Gastrocnemius medialis (tissue), 4 donors: ENCODE results near the gene OSGIN1. TPM values are rescaled to one million over a fixed set of nuclear protein-coding genes. Genes with fewer than 3 reads are reported as not detected.

Experiments used
- ATAC-seq, 2 donors: fragments of 150-250 bp; one replicate each; pipeline ENCODE4 v1.9.1; 2016
- DNase-seq, 2 donors: peaks; one replicate each; pipeline ENCODE4 v3.0.0-alpha.2; 2019
- H3K27ac ChIP-seq, 4 donors: fragments of 200-600 bp; sonication (generic); 1 replicate in 1 of 4; 2 replicates in 3 of 4; pipeline ENCODE4 v1.5.1; 2016 to 2018; ENCODE audit warnings: mild to moderate bottlenecking in 2 of 4, moderate library complexity in 1 of 4
- H3K27me3 ChIP-seq, 3 donors: fragments of 200-600 bp; sonication (generic) in 2 of 3; 1 replicate in 1 of 3; 2 replicates in 2 of 3; pipeline versions ENCODE4 v1.5.1 to v1.6.0; 2016 to 2019; ENCODE audit warnings: mild to moderate bottlenecking in 1 of 3, moderate library complexity in 1 of 3
- H3K36me3 ChIP-seq, 2 donors: fragments of 200-600 bp; sonication (generic) in 1 of 2; one replicate each; pipeline ENCODE4 v1.5.1; 2017 to 2018
- H3K4me1 ChIP-seq, 2 donors: fragments of 200-600 bp; sonication (generic) in 1 of 2; one replicate each; pipeline ENCODE4 v1.5.1; 2016 to 2017; ENCODE audit warnings: mild to moderate bottlenecking in 2 of 2
- H3K4me3 ChIP-seq, 4 donors: fragments of 200-600 bp; sonication (generic) in 3 of 4; 1 replicate in 1 of 4; 2 replicates in 3 of 4; pipeline ENCODE4 v1.5.1; 2016 to 2019; ENCODE audit warnings: mild to moderate bottlenecking in 2 of 4
- H3K9me3 ChIP-seq, 3 donors: fragments of 200-600 bp; sonication (generic) in 2 of 3; 1 replicate in 1 of 3; 2 replicates in 2 of 3; pipeline ENCODE4 v1.5.1; 2016 to 2019
- POLR2A ChIP-seq, 2 donors: fragments of 450-650 bp; IDR thresholded peaks; one replicate each; pipeline ENCODE4 v1.6.1; 2017; ENCODE audit warnings: antibody characterized with exemption in 2 of 2, mild to moderate bottlenecking in 2 of 2, moderate library complexity in 2 of 2
- in situ Hi-C, 4 donors: fragments of 200-750 bp; cut with MboI; loops; one replicate each; pipeline versions ENCODE4 v1.15.0 to v1.8.0; 2017; ENCODE audit warnings: low sequenced_read_pairs in 4 of 4
- intact Hi-C: fragments of 100-400 bp; cut with DNase I; formaldehyde crosslinking; loops from one replicate; pipeline ENCODE4 v1.15.1; 2023; ENCODE audit warnings: low total_unique reads
- total RNA-seq, 4 donors: library from RNA; depleted of rRNA; stranded (reverse); fragments of >200 nt; gene quantifications; one replicate each; pipeline versions ENCODE4 v1.1.0 to v1.2.3, GENCODE V29; 2016
- TF ChIP-seq, protein P1 (sequence below), 5 experiments: fragments of 450-650 bp in 3 of 5; fragments of 200-600 bp in 2 of 5; sonication (generic) in 2 of 5; IDR thresholded peaks in 4 of 5; conservative IDR thresholded peaks in 1 of 5; 1 replicate in 4 of 5; 2 replicates in 1 of 5; pipeline ENCODE4 v1.5.1; 2016 to 2019; ENCODE audit warnings: antibody characterized with exemption in 5 of 5, mild to moderate bottlenecking in 3 of 5, moderate library complexity in 3 of 5

The OSGIN1 gene
- total RNA-seq, 4 donors from 2014 or later = 9.6 to 24.9 (median 13.2) TPM

DNA sequence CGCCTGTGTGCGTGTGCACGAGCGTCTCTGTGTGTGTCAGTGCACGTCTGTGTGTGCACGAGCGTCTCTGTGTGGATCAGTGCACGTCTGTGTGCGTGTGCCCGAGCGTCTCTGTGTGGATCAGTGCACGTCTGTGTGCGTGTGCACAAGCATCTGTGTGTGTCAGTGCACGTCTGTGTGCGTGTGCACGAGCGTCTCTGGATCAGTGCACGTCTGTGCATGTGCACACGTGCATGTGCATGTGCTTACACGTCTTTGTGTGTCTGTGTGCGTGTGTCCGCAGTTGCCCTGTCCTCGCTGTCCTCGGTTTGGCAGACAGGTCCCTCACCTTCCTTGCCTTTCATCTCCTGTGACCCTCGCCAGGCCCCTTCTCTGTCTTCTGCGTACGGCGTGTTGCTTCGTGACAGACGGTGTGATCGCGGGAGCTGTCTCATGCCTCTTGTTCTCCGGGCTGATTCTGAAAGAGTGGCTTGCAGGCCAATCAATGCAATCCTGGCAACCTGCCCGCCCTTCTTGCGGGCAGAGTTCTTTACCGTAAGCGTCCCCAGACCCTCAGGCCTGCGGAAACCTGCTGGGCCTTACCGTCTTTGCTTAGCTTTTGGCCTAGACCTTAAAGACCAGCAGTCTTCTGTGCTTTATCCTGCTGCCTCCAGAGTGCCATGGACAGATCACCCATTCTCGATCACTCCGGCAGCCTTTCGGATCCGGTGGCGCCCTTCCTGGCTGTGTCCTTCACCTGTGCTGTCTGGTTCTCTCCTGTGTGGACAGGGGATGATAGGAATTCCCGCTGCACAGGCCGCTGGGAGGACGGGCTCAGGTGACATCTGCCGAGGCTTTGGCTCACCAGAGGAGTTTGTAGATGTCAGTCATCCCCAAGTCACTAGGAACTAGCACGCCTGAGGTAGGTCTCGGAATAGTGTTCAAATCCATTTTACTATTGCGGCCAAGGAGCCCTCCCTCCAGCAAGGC is 35.6 kb upstream of the OSGIN1 start:
- Histone ChIP-seq H3K27ac (no peak overlapping the region), H3K36me3 (peaks cover 0 to 60% of the 10 kb centered on the region in 2 donors), H3K4me3 (no peak overlapping the region), H3K4me1 (peaks cover 15% of the 10 kb centered on the region in 2 donors), H3K9me3 (no peaks in the 10 kb centered on the region), H3K27me3 (no peaks in the 10 kb centered on the region)
- in situ Hi-C loops = no loop called here
- DNase-seq (no peak), ATAC-seq (no peak)
- intact Hi-C loops = no loop called here
- TF ChIP-seq POLR2A (IDR thresholded peaks at IDR 0.05) = no peak
- TF ChIP-seq, protein P1, sequence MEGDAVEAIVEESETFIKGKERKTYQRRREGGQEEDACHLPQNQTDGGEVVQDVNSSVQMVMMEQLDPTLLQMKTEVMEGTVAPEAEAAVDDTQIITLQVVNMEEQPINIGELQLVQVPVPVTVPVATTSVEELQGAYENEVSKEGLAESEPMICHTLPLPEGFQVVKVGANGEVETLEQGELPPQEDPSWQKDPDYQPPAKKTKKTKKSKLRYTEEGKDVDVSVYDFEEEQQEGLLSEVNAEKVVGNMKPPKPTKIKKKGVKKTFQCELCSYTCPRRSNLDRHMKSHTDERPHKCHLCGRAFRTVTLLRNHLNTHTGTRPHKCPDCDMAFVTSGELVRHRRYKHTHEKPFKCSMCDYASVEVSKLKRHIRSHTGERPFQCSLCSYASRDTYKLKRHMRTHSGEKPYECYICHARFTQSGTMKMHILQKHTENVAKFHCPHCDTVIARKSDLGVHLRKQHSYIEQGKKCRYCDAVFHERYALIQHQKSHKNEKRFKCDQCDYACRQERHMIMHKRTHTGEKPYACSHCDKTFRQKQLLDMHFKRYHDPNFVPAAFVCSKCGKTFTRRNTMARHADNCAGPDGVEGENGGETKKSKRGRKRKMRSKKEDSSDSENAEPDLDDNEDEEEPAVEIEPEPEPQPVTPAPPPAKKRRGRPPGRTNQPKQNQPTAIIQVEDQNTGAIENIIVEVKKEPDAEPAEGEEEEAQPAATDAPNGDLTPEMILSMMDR (IDR thresholded peaks at IDR 0.05 in 4 of 5, conservative IDR thresholded peaks at IDR 0.05 in 1 of 5) = no peak

DNA sequence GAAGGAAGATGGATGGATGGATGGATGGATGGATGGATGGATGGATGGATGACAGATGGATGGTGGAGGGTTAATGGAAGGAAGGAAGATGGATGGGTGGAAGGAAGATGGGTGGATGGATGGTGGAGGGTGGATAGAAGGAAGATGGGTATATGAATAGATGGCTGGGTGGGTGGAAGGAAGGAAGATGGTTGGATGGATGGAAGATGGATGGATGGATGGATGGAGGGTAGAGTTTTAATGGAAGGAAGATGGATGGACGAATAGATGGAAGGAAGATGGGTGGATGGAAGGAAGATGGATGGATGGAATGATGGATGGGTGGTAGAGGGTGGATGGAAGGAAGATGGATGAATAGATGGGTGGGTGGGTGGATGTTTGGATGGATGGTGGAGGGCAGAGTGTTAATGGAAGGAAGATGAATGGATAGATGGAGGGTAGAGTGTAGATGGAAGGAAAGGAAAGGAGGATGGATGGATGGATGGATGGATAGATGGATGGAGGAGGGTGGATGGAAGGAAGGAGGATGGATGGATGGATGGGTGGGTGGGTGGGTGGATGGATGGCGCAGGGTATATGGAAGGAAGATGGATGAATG is 32.0 kb upstream of the OSGIN1 start:
- in situ Hi-C loops (loop anchor here in 1 of 4 donors (10.0 kb wide), 1 partner anchor 124 kb away; the partner anchor contains the start of gene SLC38A8), intact Hi-C loops (no loop called here)
- DNase-seq = no peak
- H3K36me3 ChIP-seq = peaks cover 0 to 44% of the 10 kb centered on the region in 2 donors
- H3K9me3 ChIP-seq = no peaks in the 10 kb centered on the region
- no peak overlapping the region for H3K27ac ChIP-seq
- H3K4me1 ChIP-seq = peaks cover 0 to under 1% of the 10 kb centered on the region in 2 donors
- no peak overlapping the region for H3K4me3 ChIP-seq
- no peak for ATAC-seq
- TF ChIP-seq, protein P1 (IDR thresholded peaks at IDR 0.05 in 4 of 5, conservative IDR thresholded peaks at IDR 0.05 in 1 of 5) = no peak
- TF ChIP-seq POLR2A (IDR thresholded peaks at IDR 0.05) = no peak
- H3K27me3 ChIP-seq = no peaks in the 10 kb centered on the region

DNA sequence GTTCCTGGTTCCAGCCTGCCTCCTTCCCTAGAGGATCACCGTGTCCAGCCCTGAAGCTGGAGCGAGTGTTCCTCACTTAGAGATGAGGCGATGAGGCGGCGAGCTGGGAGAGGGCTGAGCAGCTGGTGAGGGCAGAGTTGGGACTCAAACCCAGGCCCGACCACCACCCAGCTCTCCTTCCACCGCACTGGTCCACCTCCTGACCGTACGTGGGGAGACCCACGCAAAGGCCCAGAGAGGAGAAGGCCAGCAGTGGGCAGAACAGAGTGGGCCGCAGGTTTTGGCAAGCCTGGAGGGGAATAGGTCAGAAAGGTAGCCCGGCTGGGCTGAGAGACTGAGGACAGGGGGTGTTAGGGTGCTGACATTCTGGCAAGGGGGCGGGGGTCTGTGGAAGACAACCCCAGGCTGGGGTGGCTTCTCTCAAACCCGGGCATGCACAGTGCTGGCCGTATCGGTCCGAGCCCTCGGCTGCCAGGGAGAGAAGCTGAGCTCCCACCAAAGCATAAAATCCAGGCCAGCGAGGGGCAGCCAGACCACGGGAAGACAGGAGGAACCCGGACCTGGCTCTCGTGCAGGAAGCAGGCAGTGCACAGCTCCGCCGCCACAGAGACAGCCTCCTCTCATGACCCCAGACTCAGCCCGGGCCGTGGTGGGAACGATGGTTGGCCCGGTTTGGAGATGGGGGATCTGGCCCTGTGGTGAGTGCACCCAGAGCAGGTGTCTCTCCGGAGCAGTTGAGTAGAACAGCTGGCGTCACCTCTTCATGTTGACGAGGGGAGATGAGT is 29.3 kb upstream of the OSGIN1 start:
- no peak for TF ChIP-seq POLR2A (IDR thresholded peaks at IDR 0.05)
- TF ChIP-seq, protein P1 (IDR thresholded peaks at IDR 0.05 in 4 of 5, conservative IDR thresholded peaks at IDR 0.05 in 1 of 5) = no peak
- in situ Hi-C loops = loop anchor here in 1 of 4 donors (10.0 kb wide), 1 partner anchor 121 kb away; the partner anchor contains the start of gene SLC38A8

DNA sequence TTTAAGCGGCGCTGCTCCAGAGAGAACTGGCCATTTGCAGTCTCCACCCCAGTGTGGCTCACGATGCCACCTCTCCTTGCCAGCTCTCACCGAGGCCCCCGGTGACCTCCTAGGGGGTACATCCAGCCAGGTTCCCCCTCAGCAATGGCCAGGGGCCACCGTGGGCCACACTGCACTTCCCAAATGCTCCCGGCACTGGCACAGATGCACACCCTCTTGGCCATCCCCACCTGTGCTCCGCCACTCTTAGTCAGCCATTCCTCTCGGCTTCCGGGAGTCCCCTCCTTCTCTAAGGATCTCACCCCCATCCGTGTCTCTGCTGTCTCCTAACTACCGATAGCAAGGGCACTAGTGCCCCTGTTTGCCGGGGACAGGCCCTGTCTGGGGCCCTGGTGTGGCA is 28.4 kb upstream of the OSGIN1 start:
- in situ Hi-C loops = loop anchor here in 1 of 4 donors (10.0 kb wide), 1 partner anchor 120 kb away; the partner anchor contains the start of gene SLC38A8
- intact Hi-C loops = no loop called here
- no peak for ATAC-seq

More for the DNA sequence above, 29.3 kb upstream of the OSGIN1 start:
- peak in 1 of 2 donors; percentile 8 for DNase-seq
- Histone ChIP-seq H3K36me3 (peaks cover 0 to 23% of the 10 kb centered on the region in 2 donors), H3K27ac (no peak overlapping the region), H3K4me1 (peaks cover 8 to 10% of the 10 kb centered on the region in 2 donors), H3K4me3 (no peak overlapping the region), H3K27me3 (no peaks in the 10 kb centered on the region), H3K9me3 (no peaks in the 10 kb centered on the region)
- intact Hi-C loops = no loop called here
- ATAC-seq = no peak

More for the DNA sequence above, 28.4 kb upstream of the OSGIN1 start:
- Histone ChIP-seq H3K4me1 (peaks cover 8 to 10% of the 10 kb centered on the region in 2 donors), H3K27me3 (no peaks in the 10 kb centered on the region), H3K9me3 (no peaks in the 10 kb centered on the region), H3K36me3 (peaks cover 0 to 14% of the 10 kb centered on the region in 2 donors), H3K27ac (no peak overlapping the region), H3K4me3 (no peak overlapping the region)
- no peak for TF ChIP-seq POLR2A (IDR thresholded peaks at IDR 0.05)
- TF ChIP-seq, protein P1 (IDR thresholded peaks at IDR 0.05 in 4 of 5, conservative IDR thresholded peaks at IDR 0.05 in 1 of 5) = no peak
- DNase-seq = no peak
